Naive thymus-derived CD8-positive, alpha-beta T cell (primary cell): ENCODE results near the gene CDC27. TPM values are rescaled to one million over a fixed set of nuclear protein-coding genes. Genes with fewer than 3 reads are reported as not detected.
A peak's percentile ranks its signal among the peaks of the same experiment; 100 is the strongest.

Experiments
- ATAC-seq, 2 donors: fragments of 150-1000 bp; cut with Tn5 transposase in 1 of 2; sonication (Bioruptor Pico), chemical (Tn5 transposase) in 1 of 2; 1 replicate in 1 of 2; 2 replicates in 1 of 2; pipeline ENCODE4 v1.10.0; 2021; ENCODE audit warnings: mild to moderate bottlenecking in 2 of 2, moderate library complexity in 2 of 2
- POLR2A ChIA-PET: fragments of 350-600 bp; sonication (Branson Sonifier 250); formaldehyde crosslinking; loops from one replicate; lab custom pipeline; 2021; ENCODE audit warnings: antibody characterized with exemption; lab: Charles Lee
- DNase-seq, 10 donors: peaks; one replicate each; pipeline versions ENCODE4 v3.0.0 to v3.0.0-alpha.2; 2020 to 2022
- H3K27ac Mint-ChIP-seq, 10 donors: one replicate each; pipeline ENCODE4 v1.8.0; 2020 to 2022; ENCODE audit warnings: mild to moderate bottlenecking in 10 of 10, mixed read lengths in 10 of 10, moderate library complexity in 4 of 10, inconsistent platforms in 1 of 10
- H3K27me3 Mint-ChIP-seq, 5 donors: one replicate each; pipeline ENCODE4 v1.8.0; 2021 to 2022; ENCODE audit warnings: mixed read lengths in 5 of 5
- H3K36me3 Mint-ChIP-seq, 3 donors: one replicate each; pipeline ENCODE4 v1.8.0; 2020 to 2022; ENCODE audit warnings: mixed read lengths in 3 of 3, mild to moderate bottlenecking in 2 of 3, inconsistent platforms in 1 of 3
- H3K4me1 Mint-ChIP-seq, 4 donors: one replicate each; pipeline ENCODE4 v1.8.0; 2021 to 2022; ENCODE audit warnings: mixed read lengths in 4 of 4
- H3K4me3 Mint-ChIP-seq, 10 donors: one replicate each; pipeline ENCODE4 v1.8.0; 2020 to 2022; ENCODE audit warnings: mild to moderate bottlenecking in 10 of 10, mixed read lengths in 10 of 10, moderate library complexity in 6 of 10, inconsistent platforms in 1 of 10
- H3K9me3 Mint-ChIP-seq, 9 donors: one replicate each; pipeline ENCODE4 v1.8.0; 2020 to 2022; ENCODE audit warnings: mixed read lengths in 9 of 9, mild to moderate bottlenecking in 3 of 9, inconsistent platforms in 1 of 9, moderate library complexity in 1 of 9
- polyA plus RNA-seq, 3 donors: library from polyadenylated mRNA; unstranded; fragments of 300-500 nt; fragmentation: Illumina TruSeq; gene quantifications; one replicate each; pipeline ENCODE4 v1.2.3, GENCODE V29; 2021
- total RNA-seq, 8 experiments: library from RNA in 2 of 8; stranded (reverse) in 2 of 8; gene quantifications; one replicate each; pipeline ENCODE4 v1.2.3 and lab custom pipeline; 2021 to 2026

CDC27 gene
- total and polyA plus RNA-seq, 5 experiments from 2014 or later: 55.8 to 77.0 (median 70.7) TPM

GRCh38 chr17:47205419-47205963, 16.4 kb upstream of the CDC27 start:
- POLR2A ChIA-PET: interaction anchor here (0.9 to 1.8 kb wide), 4 partner anchors 11 to 118 kb away, joined by 3 to 7 read pairs (median 4); partner anchors contain the start of genes CDC27 and EFCAB13
- no peaks in the 10 kb centered on the region for H3K36me3 Mint-ChIP-seq
- peaks cover 24 to 66% (median 42%) of the 10 kb centered on the region in 4 donors for H3K4me1 Mint-ChIP-seq
- H3K9me3 Mint-ChIP-seq: no peaks in the 10 kb centered on the region
- H3K4me3 Mint-ChIP-seq: peak overlapping the region; percentile 63 to 88 (median 80)
- no peaks in the 10 kb centered on the region for H3K27me3 Mint-ChIP-seq
- ATAC-seq (peak; percentile 76 to 83), DNase-seq (peak in 9 of 10 donors; percentile 36 to 76 (median 54))
- H3K27ac Mint-ChIP-seq: peak overlapping the region; percentile 83 to 98 (median 95)

- Mint-ChIP-seq H3K4me3 (peak overlapping the region; percentile 63 to 88 (median 80)), H3K27me3 (no peaks in the 10 kb centered on the region), H3K36me3 (no peaks in the 10 kb centered on the region), H3K4me1 (peaks cover 29 to 72% (median 48%) of the 10 kb centered on the region in 4 donors), H3K9me3 (no peaks in the 10 kb centered on the region), H3K27ac (peak overlapping the region; percentile 83 to 98 (median 95))
- ATAC-seq: peak; percentile 57 to 69
- DNase-seq: peak in 4 of 10 donors; percentile 12 to 43 (median 27)
- POLR2A ChIA-PET: interaction anchor here (0.6 to 1.2 kb wide), 6 partner anchors 15 to 414 kb away, joined by 3 to 7 read pairs (median 4); partner anchors contain the start of gene CDC27
Measured at GRCh38 chr17:47204722-47205418, 15.8 kb upstream of the CDC27 start.

- Mint-ChIP-seq H3K36me3 (no peaks in the 10 kb centered on the region), H3K4me1 (peaks cover 31 to 76% (median 52%) of the 10 kb centered on the region in 4 donors), H3K27me3 (no peaks in the 10 kb centered on the region), H3K4me3 (peak overlapping the region; percentile 63 to 88 (median 80)), H3K9me3 (no peaks in the 10 kb centered on the region), H3K27ac (peak overlapping the region; percentile 83 to 98 (median 95))
- POLR2A ChIA-PET: interaction anchor here (0.6 to 1.7 kb wide), 7 partner anchors 10 to 414 kb away, joined by 3 to 10 read pairs (median 4); partner anchors contain the start of gene CDC27
- ATAC-seq (peak; percentile 56 to 66), DNase-seq (peak in 7 of 10 donors; percentile 12 to 69 (median 41))
Measured at GRCh38 chr17:47203984-47204721, 15.1 kb upstream of the CDC27 start.

- H3K4me3 Mint-ChIP-seq: peak overlapping the region in 1 of 10 donors; percentile 33
- H3K9me3 Mint-ChIP-seq: no peaks in the 10 kb centered on the region
- H3K27me3 Mint-ChIP-seq: no peaks in the 10 kb centered on the region
- H3K36me3 Mint-ChIP-seq: no peaks in the 10 kb centered on the region
- no peak for ATAC-seq
- no peak for DNase-seq
- POLR2A ChIA-PET: no interaction called here
- H3K27ac Mint-ChIP-seq: peak overlapping the region in 2 of 10 donors; percentile 63 to 75
- peaks cover 30 to 50% (median 43%) of the 10 kb centered on the region in 4 donors for H3K4me1 Mint-ChIP-seq
Measured at GRCh38 chr17:47201166-47201565, 12.1 kb upstream of the CDC27 start.

- Mint-ChIP-seq H3K4me3 (peak overlapping the region in 6 of 10 donors; percentile 13 to 60 (median 37)), H3K27me3 (peaks cover 0 to 4% (median 2%) of the 10 kb centered on the region in 5 donors), H3K4me1 (peaks cover 24 to 41% (median 35%) of the 10 kb centered on the region in 4 donors), H3K36me3 (no peaks in the 10 kb centered on the region), H3K27ac (peak overlapping the region; percentile 27 to 90 (median 80)), H3K9me3 (no peaks in the 10 kb centered on the region)
- ATAC-seq: no peak
- no peak for DNase-seq
- POLR2A ChIA-PET: interaction anchor here (1.1 kb wide), 1 partner anchor 15 kb away, joined by 4 read pairs; no protein-coding TSS in a partner anchor
Measured at GRCh38 chr17:47200325-47200664, 11.2 kb upstream of the CDC27 start.

GRCh38 chr17:47199627-47200324, 10.7 kb upstream of the CDC27 start:
- DNase-seq (no peak), ATAC-seq (no peak)
- Mint-ChIP-seq H3K4me1 (peaks cover 20 to 36% (median 30%) of the 10 kb centered on the region in 4 donors), H3K9me3 (no peaks in the 10 kb centered on the region), H3K4me3 (peak overlapping the region in 7 of 10 donors; percentile 13 to 50 (median 35)), H3K27ac (peak overlapping the region; percentile 27 to 90 (median 80)), H3K36me3 (no peaks in the 10 kb centered on the region), H3K27me3 (peaks cover 0 to 4% (median 2%) of the 10 kb centered on the region in 5 donors)
- POLR2A ChIA-PET: interaction anchor here (0.6 to 1.1 kb wide), 2 partner anchors 15 to 116 kb away, joined by 4 to 6 read pairs; no protein-coding TSS in a partner anchor

GRCh38 chr17:47197821-47198220, 8.7 kb upstream of the CDC27 start:
- peaks cover 0 to 4% (median 2%) of the 10 kb centered on the region in 5 donors for H3K27me3 Mint-ChIP-seq
- H3K9me3 Mint-ChIP-seq: no peaks in the 10 kb centered on the region
- H3K4me3 Mint-ChIP-seq: no peak overlapping the region
- H3K27ac Mint-ChIP-seq: no peak overlapping the region
- DNase-seq (no peak), ATAC-seq (no peak)
- POLR2A ChIA-PET: no interaction called here
- H3K4me1 Mint-ChIP-seq: peaks cover 8 to 23% (median 13%) of the 10 kb centered on the region in 4 donors
- no peaks in the 10 kb centered on the region for H3K36me3 Mint-ChIP-seq

GRCh38 chr17:47193931-47194511, 4.9 kb upstream of the CDC27 start:
- no peak for DNase-seq
- H3K4me3 Mint-ChIP-seq: no peak overlapping the region
- peaks cover 10 to 22% (median 11%) of the 10 kb centered on the region in 4 donors for H3K4me1 Mint-ChIP-seq
- H3K9me3 Mint-ChIP-seq: no peaks in the 10 kb centered on the region
- H3K27me3 Mint-ChIP-seq: peaks cover 0 to 4% (median 2%) of the 10 kb centered on the region in 5 donors
- POLR2A ChIA-PET: interaction anchor here (0.6 to 1.6 kb wide), 2 partner anchors 13 to 172 kb away, joined by 4 read pairs; no protein-coding TSS in a partner anchor
- ATAC-seq: no peak
- H3K36me3 Mint-ChIP-seq: no peaks in the 10 kb centered on the region
- H3K27ac Mint-ChIP-seq: no peak overlapping the region

- ATAC-seq (no peak), DNase-seq (no peak)
- Mint-ChIP-seq H3K9me3 (no peaks in the 10 kb centered on the region), H3K4me1 (peaks cover 15 to 33% (median 17%) of the 10 kb centered on the region in 4 donors), H3K27me3 (peaks cover 0 to 4% (median 2%) of the 10 kb centered on the region in 5 donors), H3K4me3 (no peak overlapping the region), H3K36me3 (no peaks in the 10 kb centered on the region), H3K27ac (peak overlapping the region in 1 of 10 donors; percentile 21)
- POLR2A ChIA-PET: no interaction called here
Measured at GRCh38 chr17:47192554-47192953, 3.5 kb upstream of the CDC27 start.

GRCh38 chr17:47190770-47191169, 1.7 kb upstream of the CDC27 start:
- Mint-ChIP-seq H3K36me3 (peaks cover 0 to 4% (median 0%) of the 10 kb centered on the region in 3 donors), H3K9me3 (no peaks in the 10 kb centered on the region), H3K27me3 (peaks cover 0 to 4% (median 2%) of the 10 kb centered on the region in 5 donors), H3K27ac (peak overlapping the region in 1 of 10 donors; percentile 17), H3K4me1 (peaks cover 21 to 46% (median 29%) of the 10 kb centered on the region in 4 donors), H3K4me3 (no peak overlapping the region)
- ATAC-seq (no peak), DNase-seq (no peak)
- POLR2A ChIA-PET: interaction anchor here (2.3 kb wide), 1 partner anchor 13 kb away, joined by 10 read pairs; no protein-coding TSS in a partner anchor

GRCh38 chr17:47190243-47190642, 1.1 kb upstream of the CDC27 start:
- H3K27ac Mint-ChIP-seq: peak overlapping the region in 3 of 10 donors; percentile 27 to 86 (median 34)
- H3K27me3 Mint-ChIP-seq: no peaks in the 10 kb centered on the region
- peak overlapping the region in 7 of 10 donors; percentile 26 to 97 (median 94) for H3K4me3 Mint-ChIP-seq
- H3K4me1 Mint-ChIP-seq: peaks cover 21 to 47% (median 31%) of the 10 kb centered on the region in 4 donors
- H3K36me3 Mint-ChIP-seq: peaks cover 0 to 6% (median 0%) of the 10 kb centered on the region in 3 donors
- no peaks in the 10 kb centered on the region for H3K9me3 Mint-ChIP-seq
- DNase-seq: no peak
- POLR2A ChIA-PET: interaction anchor here (0.9 to 2.3 kb wide), 4 partner anchors 9 to 16 kb away, joined by 4 to 10 read pairs (median 8); no protein-coding TSS in a partner anchor
- ATAC-seq: no peak
